COLO668 (cell line): ENCODE results near the gene SLC13A5.
"Not testable (repeated sequence)": the region's sequence is repeated elsewhere in the genome, so short reads cannot be mapped to it uniquely, and the experiment has no call there.

ENCODE experiments used
- DNase-seq: peaks from one replicate; lab custom pipeline; 2025; ENCODE audit not compliant: unreplicated experiment; lab: John Stamatoyannopoulos, UW

Gene SLC13A5

DNA sequence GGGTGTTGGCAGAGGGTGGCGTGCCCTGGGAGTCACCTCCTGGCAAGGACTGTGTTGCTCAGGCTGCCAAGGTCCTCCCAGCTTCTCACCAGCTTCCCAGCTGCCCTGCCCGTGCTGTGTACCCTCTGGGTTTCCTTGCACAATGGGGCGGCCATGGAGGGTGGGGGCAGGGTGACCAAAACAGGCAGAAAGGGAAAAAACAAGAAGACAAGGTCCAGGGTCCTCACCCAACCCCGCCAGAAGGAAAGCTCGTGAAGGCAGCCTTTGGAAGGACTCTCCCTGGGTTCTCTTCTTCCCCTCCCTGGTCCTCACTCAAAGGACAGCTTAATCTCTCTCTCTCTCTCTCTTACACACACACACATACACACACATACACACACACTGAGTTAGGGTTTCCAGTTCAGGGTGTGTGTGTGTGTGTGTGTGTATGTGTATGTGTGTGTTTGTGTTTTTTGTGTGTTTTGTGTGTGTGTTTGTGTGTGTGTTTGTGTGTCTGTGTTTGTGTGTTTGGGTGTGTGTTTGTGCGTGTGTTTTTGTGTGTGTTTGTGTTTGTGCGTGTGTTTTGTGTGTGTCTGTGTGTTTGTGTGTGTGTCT is 2.0 kb downstream of the SLC13A5 start:
- DNase-seq = no peak

DNA sequence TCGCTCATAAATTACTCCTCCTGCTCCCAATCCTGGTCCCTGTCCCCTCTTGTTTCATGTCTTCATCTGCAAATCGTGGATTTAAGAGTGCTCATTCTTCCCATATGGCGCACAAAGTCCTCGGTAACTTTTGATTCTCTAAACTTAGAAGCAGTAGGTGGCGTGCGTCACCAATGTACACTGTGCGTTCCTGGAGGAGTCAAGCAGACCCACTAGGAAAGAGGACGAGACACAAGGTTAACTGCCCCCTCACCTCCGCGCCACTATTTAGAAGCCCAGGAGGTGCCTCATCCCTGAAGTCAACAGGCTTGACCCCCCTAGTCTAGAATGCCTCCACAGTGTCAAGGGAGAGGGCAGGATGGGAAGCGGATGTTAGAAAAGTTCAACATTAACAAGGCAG is 2.9 kb downstream of the SLC13A5 start:
- no peak for DNase-seq

GRCh38 chr17:6708357-6708961 is 4.7 kb downstream of the SLC13A5 start:
- DNase-seq = no peak

GRCh38 chr17:6706996-6707395 is 6.2 kb downstream of the SLC13A5 start:
- DNase-seq = no peak

DNA sequence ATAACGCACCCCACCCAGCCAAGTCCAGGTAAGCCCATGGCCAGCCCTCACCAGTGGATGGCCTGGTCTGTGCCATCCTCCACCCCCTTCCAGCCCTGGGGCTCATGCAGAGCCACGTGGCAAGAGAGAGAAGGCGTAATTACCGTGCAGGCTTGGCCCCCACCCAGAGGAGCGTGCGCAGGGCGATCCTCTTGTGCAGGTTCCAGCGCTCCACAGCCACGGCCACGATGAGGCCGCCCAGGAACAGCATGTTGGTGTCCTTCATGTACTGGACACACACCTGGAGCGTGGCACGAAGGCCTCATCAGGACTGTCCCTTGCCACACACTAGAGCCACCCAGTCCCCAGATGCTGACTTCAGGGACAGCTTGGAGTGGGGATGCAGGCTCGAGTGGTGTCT is 6.7 kb downstream of the SLC13A5 start:
- no peak for DNase-seq

DNA sequence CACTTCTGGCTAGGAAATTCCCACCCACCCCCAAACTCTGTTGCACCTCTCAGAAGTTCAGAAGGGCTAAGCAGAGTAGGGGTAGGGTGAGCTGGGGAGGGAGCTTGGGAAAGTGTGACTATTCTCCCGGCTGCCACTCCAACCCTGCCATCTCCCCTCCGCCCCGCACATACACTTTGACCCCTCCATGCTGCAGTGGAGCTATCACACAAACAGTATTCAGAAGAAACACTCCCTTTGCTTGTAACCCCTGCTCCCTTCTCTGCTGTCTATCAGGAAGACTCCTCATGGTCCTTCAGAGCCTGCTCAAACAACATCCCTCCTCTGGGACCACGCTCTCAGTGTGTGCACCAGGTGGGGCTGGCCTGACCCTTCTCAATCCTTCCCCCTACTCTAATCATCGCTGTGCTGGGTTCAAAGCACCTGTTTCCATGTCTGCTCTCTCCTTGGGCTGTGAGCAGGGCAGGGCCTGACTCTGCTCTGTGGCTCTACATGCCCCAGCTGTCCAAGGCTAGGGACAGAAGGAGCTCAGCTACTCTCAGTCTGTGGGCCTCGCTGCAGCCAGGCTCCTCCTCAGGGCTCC is 8.6 kb downstream of the SLC13A5 start:
- DNase-seq = no peak

GRCh38 chr17:6703751-6704150 is 9.4 kb downstream of the SLC13A5 start:
- DNase-seq = no peak

DNA sequence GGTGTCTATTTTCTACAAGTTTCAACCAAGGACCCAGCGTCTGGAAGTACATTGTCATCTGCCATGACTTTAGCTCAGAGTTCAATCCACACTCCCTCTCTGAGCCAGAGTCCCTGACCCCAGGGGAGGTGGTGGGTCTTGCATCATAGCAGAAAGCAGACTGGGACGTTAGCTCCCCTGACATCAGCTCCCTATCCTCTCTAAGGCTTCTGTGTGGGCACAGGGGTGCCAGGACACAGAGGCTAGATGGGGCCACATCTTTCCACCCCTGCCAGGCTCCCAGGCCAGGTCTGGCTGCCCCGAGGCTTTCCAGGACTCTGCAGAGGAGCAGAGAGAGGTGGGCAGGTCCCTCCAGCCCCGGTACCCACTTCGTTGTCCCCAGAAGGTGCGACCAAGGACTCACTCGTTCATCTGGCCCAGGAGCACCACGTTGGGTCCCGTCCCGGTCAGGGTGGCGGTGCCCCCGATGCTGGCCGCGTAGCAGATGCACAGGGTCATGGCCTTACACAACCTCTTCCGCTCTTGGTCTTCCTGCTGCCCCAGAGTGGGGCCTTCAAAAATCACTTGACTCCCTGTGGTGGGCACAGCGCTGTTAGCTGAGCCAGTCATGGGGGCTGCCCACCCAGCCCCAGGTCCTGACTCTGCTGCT is 10.5 kb downstream of the SLC13A5 start:
- DNase-seq = no peak

DNA sequence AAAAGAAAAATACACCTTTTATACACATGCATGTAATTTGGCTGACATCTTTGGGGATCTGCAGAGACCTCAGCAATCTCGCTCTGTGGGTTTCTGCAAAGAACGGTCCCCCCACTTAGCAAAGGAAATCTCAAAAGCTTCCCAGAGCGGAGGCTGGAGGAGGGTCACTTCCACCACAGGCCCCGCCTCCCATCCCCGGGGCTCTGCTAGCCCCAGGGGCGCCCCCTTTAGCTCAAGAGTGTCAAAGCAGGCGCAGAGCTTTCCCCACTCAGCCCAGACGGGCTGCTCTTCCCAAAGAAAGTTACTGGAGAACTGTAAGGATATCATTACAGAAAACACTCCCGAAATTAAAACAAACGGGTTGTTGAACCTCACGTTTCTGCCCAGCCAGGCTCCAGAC is 11.4 kb downstream of the SLC13A5 start:
- peak; percentile 10 for DNase-seq

- DNase-seq = no peak
These were observed 12.2 kb downstream of the SLC13A5 start for GRCh38 chr17:6700948-6701307.

DNA sequence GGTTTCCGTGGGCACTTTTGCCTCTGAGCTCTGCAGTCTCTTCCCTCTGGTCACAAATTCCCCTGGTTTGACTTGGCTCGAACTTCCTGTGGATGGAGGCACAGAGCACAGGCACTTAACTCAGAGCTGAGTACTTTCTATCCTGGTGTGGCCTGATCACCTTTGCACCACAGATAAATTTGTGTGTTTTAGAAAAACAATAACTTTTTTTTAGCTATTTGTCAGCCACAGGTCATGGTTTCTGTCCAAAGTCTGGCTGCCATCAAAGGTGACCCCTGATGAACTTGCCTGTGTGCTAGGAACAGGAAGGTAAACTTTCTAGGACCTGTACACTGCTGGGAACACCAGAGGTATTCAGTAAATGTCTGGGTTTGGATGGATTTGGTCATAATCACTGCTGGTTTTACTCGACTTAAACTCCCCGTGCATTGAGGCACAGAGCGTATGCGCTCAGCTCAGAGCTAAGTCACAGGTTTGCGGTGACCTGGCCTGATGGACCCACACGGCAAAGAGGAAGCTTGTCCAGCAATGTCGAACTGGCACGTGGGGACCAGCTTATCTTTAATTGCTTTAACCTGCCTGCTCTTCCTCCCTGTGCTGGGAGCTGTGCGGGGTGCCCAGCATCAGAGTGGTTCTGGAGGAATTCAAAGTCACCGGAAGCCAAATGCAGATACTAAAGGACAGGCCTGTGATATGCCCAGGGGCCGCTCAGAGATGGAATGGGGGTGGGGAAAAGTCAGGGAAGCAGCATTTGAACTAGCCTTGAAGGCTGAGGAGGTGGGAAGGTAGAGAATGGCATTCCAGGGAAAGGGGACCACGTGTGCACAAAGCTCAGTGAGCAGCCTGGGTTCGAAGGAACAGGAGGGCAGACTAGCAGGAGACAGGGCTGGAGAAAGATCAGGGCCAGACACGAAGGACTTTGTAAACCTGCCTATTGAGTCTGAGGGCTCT is 12.9 kb downstream of the SLC13A5 start:
- no peak for DNase-seq

DNA sequence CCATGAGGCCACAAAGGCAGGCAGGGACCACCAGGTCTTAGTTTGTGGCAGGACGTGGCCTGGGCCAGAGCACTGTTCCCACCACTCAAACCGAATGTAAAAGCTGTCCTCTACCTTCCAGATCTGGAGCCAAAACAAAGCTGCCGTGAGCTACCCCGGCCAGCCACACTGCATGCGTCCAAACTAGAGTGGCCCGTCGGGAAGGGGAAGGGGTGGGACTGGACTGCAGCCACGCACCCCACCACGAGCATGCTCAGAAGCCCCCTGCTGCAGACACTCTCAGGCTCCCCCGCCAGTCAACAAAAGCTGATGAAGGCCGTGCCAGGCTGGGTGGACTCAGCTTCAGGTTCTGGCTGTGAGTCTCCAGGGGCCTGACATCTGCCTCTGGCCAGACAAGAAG is 15.2 kb downstream of the SLC13A5 start:
- no peak for DNase-seq

DNA sequence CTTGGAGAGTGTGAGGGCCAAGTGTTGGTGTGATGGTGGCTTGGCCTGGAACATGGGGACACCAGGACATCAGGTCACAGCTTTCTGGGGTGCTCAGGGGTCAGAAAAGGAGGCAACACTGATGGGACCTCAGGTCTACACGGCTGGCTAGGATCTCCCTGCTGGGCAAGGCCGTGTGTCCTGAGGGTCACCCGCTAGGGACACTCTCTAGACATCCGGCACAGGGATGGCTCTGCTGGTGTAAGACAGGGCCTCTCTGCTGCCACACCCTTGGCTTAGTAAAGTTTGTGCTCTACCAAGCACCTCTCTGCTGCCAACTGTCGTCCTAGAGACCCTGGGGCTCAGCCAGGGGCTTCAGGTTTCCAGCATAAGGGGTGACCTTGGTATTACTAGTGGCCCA is 16.3 kb downstream of the SLC13A5 start:
- no peak for DNase-seq

DNA sequence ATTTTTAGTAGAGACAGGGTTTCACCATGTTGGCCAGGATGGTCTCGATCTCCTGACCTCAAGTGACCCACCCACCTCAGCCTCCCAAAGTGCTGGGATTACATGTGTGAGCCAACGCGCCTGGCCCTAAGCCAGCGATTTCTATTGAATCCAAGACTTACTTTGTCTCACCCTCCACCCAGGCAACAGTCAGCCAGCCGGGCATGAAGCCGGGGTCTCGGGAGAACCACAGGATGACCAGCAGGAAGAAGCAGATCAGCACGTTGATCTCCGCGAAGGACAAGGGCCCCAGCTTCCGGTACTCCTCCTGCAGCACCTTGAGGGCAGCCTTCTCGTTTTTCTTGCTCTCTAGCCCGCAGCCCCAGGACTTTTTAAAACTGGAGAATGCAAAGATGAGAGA is 17.6 kb downstream of the SLC13A5 start:
- no peak for DNase-seq

DNA sequence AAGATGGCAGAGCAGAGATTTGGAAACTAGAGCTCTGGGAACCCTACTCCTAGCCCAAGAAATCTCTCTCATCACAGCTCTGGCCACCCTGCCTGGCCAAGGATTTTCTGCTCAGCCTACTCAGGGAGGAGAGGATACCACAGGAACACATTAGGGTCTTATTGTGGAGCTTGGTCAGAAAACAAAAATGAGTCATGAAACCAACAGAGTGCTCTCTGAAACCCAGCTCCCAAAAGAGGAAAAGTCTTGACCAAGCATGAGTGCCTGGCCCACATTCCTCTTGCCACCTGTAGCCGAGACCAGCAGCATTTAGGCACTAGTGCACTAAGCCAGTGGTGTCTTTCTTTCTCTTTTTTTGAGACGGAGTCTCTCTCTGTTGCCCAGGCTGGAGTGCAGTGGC is 18.1 kb downstream of the SLC13A5 start:
- DNase-seq = no peak

DNA sequence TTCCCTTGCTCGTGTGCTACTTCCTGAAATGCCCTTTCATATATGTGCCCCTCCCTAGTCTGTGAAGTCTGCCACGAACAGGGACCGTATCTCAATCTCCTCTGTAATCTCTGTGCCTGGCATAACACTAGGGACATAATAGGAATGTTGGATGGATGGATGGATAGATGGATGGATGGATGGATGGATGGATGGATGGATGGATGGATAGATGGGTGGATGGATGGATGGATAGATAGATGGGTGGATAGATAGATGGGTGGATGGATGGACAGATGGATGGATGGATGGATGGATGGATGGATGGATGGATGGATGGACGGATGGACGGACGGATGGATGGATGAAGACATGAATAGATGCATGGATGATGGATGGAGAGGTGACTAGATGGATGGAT is 21.2 kb downstream of the SLC13A5 start:
- DNase-seq = not testable (repeated sequence)

- no peak for DNase-seq
These were observed 21.6 kb downstream of the SLC13A5 start for GRCh38 chr17:6691546-6691945.

DNA sequence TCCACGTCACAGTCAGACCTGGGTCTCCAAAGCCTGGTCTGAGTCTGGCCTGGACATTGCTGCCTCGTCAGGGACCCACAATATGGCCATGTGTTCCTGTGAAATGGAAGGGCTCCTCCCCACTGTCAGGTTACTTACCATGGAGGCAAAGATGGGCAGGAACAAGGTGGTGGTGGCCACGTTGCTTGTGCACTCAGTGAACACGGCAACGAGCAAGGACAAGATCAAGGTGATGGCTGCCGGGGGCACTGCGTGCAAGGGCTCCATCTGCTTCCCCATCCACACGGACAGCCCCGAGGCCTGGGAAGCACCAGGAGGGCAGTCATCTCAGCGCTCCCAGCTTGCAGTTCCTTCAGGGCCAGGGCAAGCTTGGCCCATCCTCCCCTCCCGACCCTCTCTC is 22.5 kb downstream of the SLC13A5 start:
- no peak for DNase-seq

- DNase-seq = no peak
These were observed 24.2 kb downstream of the SLC13A5 start for GRCh38 chr17:6688944-6689343.

- DNase-seq = no peak
These were observed 27.1 kb downstream of the SLC13A5 start for GRCh38 chr17:6686026-6686425.
